Prostate gland (tissue), 2 donors: ENCODE measurements around the gene CADPS. TPM values are rescaled to one million over a fixed set of nuclear protein-coding genes. Genes with fewer than 3 reads are reported as not detected.

Source experiments
- DNase-seq: peaks from one replicate; pipeline ENCODE4 v3.0.0-alpha.2; 2019; ENCODE audit warnings: low spot score
- H3K27ac ChIP-seq, 2 donors: fragments of 200-600 bp; sonication (generic); 2 replicates each; pipeline ENCODE4 v1.5.1; 2017 to 2019
- H3K27me3 ChIP-seq: fragments of 200-600 bp; sonication (generic); replicated peaks from 2 replicates; pipeline ENCODE4 v1.5.1; 2019; ENCODE audit not compliant: insufficient read depth
- H3K36me3 ChIP-seq, 2 donors: fragments of 200-600 bp; sonication (generic); 1 replicate in 1 of 2; 2 replicates in 1 of 2; pipeline versions ENCODE4 v1.5.1 to v1.8.1; 2017 to 2019
- H3K4me1 ChIP-seq: fragments of 200-600 bp; sonication (generic); replicated peaks from 2 replicates; pipeline ENCODE4 v1.5.1; 2019
- H3K4me3 ChIP-seq, 2 donors: fragments of 200-600 bp; sonication (generic); 2 replicates each; pipeline ENCODE4 v1.5.1; 2017 to 2019
- H3K9me3 ChIP-seq: fragments of 200-600 bp; sonication (generic); 2 replicates; pipeline ENCODE4 v1.5.1; 2017
- POLR2A ChIP-seq: fragments of 450-650 bp; IDR thresholded peaks from one replicate; pipeline ENCODE4 v1.6.1; 2016; ENCODE audit warnings: antibody characterized with exemption, mild to moderate bottlenecking
- POLR2AphosphoS5 ChIP-seq: sonication (generic); formaldehyde crosslinking; IDR thresholded peaks from one replicate; pipeline ENCODE4 v1.6.1; 2017; ENCODE audit warnings: antibody characterized with exemption
- WGBS: methylation state at CpG from one replicate; pipeline ENCODE4 v1.1.5; 2018; 5-methylcytosine and 5-hydroxymethylcytosine counted together
- intact Hi-C: fragments of 100-400 bp; cut with DNase I; formaldehyde crosslinking; loops from one replicate; pipeline ENCODE4 v1.14.2; 2022
- total RNA-seq, 2 donors: library from RNA; depleted of rRNA; stranded (reverse); fragments of >200 nt; gene quantifications; one replicate each; pipeline ENCODE4 v1.1.0, GENCODE V29; 2016
- TF ChIP-seq, protein P1 (sequence below), 4 experiments: fragments of 200-600 bp in 2 of 4; fragments of 450-650 bp in 2 of 4; sonication (generic) in 2 of 4; IDR thresholded peaks; 1 replicate in 3 of 4; 2 replicates in 1 of 4; pipeline ENCODE4 v1.5.1; 2016 to 2019; ENCODE audit warnings: antibody characterized with exemption in 4 of 4, mild to moderate bottlenecking in 2 of 4, moderate library complexity in 2 of 4

CADPS gene
- total RNA-seq, 2 donors from 2014 or later = 4.0 to 7.7 TPM

DNA sequence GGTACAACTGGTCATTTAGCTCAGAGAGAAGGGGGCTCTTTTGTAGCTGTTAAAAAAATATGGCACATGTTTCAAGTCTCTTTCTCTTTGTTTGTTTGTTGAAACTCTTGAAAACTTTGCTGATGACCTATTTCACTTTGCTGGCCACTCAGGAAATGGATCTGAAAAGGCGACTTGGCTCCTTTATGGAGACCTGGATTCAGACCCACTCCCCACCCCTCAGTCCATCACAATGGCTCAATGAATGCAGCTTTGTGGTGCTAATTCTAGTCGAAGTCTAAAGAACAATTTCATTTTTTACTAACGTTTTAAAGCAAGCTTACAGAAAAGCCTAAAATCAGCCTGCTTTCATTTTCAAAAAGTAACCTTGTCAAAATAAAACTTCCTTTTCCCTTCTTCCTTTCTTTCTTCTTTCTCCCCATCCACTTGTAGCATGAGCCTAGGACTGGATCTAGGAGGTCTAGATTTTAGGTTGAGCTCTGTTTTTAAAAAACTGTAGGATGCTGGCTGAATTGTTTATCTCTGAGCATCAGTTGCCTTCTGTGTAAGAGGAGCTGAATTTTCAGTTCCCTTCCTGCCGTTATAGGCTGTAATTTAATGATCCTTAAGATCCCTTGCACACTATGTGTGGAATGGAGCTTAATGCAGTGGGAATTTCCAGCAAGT, 336.4 kb downstream of the CADPS start:
- Histone ChIP-seq H3K4me3 (no peak overlapping the region), H3K9me3 (no peaks in the 10 kb centered on the region), H3K4me1 (no peaks in the 10 kb centered on the region), H3K36me3 (no peaks in the 10 kb centered on the region), H3K27ac (no peak overlapping the region), H3K27me3 (no peaks in the 10 kb centered on the region)
- DNase-seq = no peak
- intact Hi-C loops = no loop called here
- WGBS = 26% methylated on average over 4 of the region's 4 CpGs
- TF ChIP-seq, protein P1, sequence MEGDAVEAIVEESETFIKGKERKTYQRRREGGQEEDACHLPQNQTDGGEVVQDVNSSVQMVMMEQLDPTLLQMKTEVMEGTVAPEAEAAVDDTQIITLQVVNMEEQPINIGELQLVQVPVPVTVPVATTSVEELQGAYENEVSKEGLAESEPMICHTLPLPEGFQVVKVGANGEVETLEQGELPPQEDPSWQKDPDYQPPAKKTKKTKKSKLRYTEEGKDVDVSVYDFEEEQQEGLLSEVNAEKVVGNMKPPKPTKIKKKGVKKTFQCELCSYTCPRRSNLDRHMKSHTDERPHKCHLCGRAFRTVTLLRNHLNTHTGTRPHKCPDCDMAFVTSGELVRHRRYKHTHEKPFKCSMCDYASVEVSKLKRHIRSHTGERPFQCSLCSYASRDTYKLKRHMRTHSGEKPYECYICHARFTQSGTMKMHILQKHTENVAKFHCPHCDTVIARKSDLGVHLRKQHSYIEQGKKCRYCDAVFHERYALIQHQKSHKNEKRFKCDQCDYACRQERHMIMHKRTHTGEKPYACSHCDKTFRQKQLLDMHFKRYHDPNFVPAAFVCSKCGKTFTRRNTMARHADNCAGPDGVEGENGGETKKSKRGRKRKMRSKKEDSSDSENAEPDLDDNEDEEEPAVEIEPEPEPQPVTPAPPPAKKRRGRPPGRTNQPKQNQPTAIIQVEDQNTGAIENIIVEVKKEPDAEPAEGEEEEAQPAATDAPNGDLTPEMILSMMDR (IDR thresholded peaks at IDR 0.05) = no peak
- TF ChIP-seq POLR2AphosphoS5 (no peak), POLR2A (no peak)

DNA sequence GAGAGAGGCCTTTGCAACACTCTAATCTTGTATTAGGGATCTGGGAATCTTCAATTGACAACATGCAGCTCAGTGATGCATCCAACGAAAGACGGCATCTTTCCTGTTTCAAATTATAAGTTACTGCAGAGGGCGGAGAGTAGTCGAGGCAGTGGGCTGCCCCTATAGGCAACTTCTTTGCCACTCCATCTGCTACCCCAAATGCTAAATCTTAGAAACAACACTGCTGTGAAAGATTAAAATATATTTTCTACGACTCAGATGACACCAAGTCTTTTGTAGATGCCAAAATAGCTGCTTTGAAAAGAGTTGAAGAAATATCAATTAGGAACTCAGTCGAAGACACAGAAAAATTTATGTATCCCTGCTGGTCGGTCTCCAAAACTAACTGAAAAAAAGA, 340.9 kb downstream of the CADPS start:
- H3K4me3 ChIP-seq = no peak overlapping the region
- intact Hi-C loops = no loop called here
- no peaks in the 10 kb centered on the region for H3K4me1 ChIP-seq
- H3K27me3 ChIP-seq = no peaks in the 10 kb centered on the region
- H3K9me3 ChIP-seq = no peaks in the 10 kb centered on the region
- no peak overlapping the region for H3K27ac ChIP-seq
- WGBS = 85% methylated on average over 7 of the region's 7 CpGs
- DNase-seq = no peak
- H3K36me3 ChIP-seq = no peaks in the 10 kb centered on the region
- TF ChIP-seq, protein P1 (IDR thresholded peaks at IDR 0.05) = no peak
- TF ChIP-seq POLR2AphosphoS5 = no peak
- no peak for TF ChIP-seq POLR2A

DNA sequence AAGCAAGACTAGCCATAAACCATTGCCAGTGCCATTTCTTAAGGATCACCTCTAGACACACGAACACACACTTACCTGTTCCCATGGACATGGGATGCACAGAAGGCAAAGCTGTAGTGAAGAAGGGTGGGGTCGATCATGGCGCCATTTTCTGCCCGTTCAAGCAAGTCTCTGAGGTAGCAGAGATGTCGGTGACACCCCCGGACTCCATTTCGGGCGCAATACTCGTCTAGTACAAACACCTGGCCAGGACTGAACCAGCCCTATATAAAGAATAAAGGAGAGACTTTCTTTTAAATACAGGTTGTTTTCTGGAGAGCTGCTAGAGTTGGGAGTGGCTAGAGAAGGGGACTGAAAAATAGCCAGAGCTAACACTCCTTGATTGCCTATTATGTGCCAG, 342.4 kb downstream of the CADPS start:
- DNase-seq = no peak
- 96% methylated on average over 9 of the region's 9 CpGs for WGBS
- no peaks in the 10 kb centered on the region for H3K4me1 ChIP-seq
- no peaks in the 10 kb centered on the region for H3K36me3 ChIP-seq
- no peaks in the 10 kb centered on the region for H3K9me3 ChIP-seq
- no peaks in the 10 kb centered on the region for H3K27me3 ChIP-seq
- intact Hi-C loops = no loop called here
- no peak overlapping the region for H3K4me3 ChIP-seq
- TF ChIP-seq POLR2AphosphoS5 (no peak), POLR2A (no peak)
- TF ChIP-seq, protein P1 (IDR thresholded peaks at IDR 0.05) = no peak
- H3K27ac ChIP-seq = no peak overlapping the region

DNA sequence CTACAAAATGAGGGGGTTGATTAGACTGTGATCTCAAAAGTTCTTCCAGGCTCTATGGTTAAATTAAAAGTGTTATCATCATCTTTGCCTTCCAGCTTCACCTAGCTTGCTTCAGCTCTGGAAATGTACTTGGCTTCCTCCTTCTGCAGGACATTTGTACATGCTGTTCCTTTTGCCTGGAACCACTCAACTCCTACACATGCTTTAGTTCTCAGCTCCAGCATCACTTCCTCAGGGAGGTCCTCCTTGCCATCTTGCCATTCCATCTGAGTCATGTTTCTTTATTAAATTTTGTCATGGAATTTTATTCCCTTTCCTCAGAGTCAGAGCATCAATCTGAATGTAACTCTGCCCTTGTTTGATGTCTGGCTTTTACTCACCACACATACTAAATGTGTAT, 343.2 kb downstream of the CADPS start:
- intact Hi-C loops = no loop called here
- Histone ChIP-seq H3K36me3 (no peaks in the 10 kb centered on the region), H3K27me3 (no peaks in the 10 kb centered on the region), H3K4me3 (no peak overlapping the region), H3K27ac (no peak overlapping the region), H3K9me3 (no peaks in the 10 kb centered on the region), H3K4me1 (no peaks in the 10 kb centered on the region)
- TF ChIP-seq POLR2AphosphoS5 (no peak), POLR2A (no peak)
- TF ChIP-seq, protein P1 (IDR thresholded peaks at IDR 0.05) = no peak
- no peak for DNase-seq

DNA sequence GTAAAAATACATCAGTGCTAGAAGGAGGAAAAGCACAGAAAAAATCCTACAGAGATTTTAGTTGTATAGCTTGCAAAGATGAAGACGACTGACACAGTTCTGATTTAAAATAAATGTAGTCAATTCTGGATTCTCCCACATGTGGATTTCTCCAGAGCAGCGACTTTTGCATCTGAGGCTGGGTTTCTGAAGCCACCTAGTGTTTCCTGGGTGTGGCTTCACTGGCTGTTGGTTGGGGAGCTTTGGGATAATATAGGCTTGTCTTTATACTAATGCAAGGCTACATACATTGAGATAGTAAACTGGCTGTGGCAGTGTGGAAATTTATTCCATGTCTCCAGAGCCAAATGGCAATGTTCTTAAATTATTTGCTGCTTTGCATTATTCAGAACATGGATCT, 343.7 kb downstream of the CADPS start:
- Histone ChIP-seq H3K4me3 (no peak overlapping the region), H3K4me1 (no peaks in the 10 kb centered on the region), H3K27me3 (no peaks in the 10 kb centered on the region), H3K27ac (no peak overlapping the region), H3K36me3 (no peaks in the 10 kb centered on the region), H3K9me3 (no peaks in the 10 kb centered on the region)
- no peak for DNase-seq
- WGBS = 29% methylated on average over 2 of the region's 2 CpGs
- intact Hi-C loops = no loop called here
- TF ChIP-seq, protein P1 (IDR thresholded peaks at IDR 0.05) = no peak
- no peak for TF ChIP-seq POLR2AphosphoS5
- TF ChIP-seq POLR2A = no peak
